Central memory CD8-positive, alpha-beta T cell (primary cell): ENCODE data around the gene RYR1.

Source experiments
- ATAC-seq: fragments of 150-1000 bp; cut with Tn5 transposase; replicated peaks from 2 replicates; pipeline ENCODE4 v1.10.0; 2022; ENCODE audit warnings: mild to moderate bottlenecking, moderate FRiP score, moderate number of reproducible peaks; ENCODE audit not compliant: poor library complexity, severe bottlenecking; ENCODE audit errors: extremely low read depth
- DNase-seq, 2 donors: peaks; one replicate each; pipeline ENCODE4 v3.0.0; 2021; ENCODE audit warnings: low spot score in 2 of 2
- H3K27ac Mint-ChIP-seq: one replicate; pipeline ENCODE4 v1.8.0; 2022; ENCODE audit warnings: low read depth, mild to moderate bottlenecking, moderate library complexity, mixed read lengths
- H3K27me3 Mint-ChIP-seq: one replicate; pipeline ENCODE4 v1.8.0; 2022; ENCODE audit warnings: mixed read lengths
- H3K36me3 Mint-ChIP-seq: one replicate; pipeline ENCODE4 v1.8.0; 2022; ENCODE audit warnings: mild to moderate bottlenecking, moderate library complexity, mixed read lengths; ENCODE audit not compliant: insufficient read depth
- H3K4me1 Mint-ChIP-seq: one replicate; pipeline ENCODE4 v1.8.0; 2022; ENCODE audit warnings: mixed read lengths
- H3K4me3 Mint-ChIP-seq: one replicate; pipeline ENCODE4 v1.8.0; 2022; ENCODE audit warnings: mild to moderate bottlenecking, moderate library complexity, mixed read lengths
- H3K9me3 Mint-ChIP-seq: one replicate; pipeline ENCODE4 v1.8.0; 2022; ENCODE audit warnings: mixed read lengths

The RYR1 gene

GRCh38 chr19:38389957-38390924 lies 43.2 kb upstream of the RYR1 start:
- H3K4me3 Mint-ChIP-seq: peak overlapping the region; percentile 79
- H3K4me1 Mint-ChIP-seq: peaks cover 26% of the 10 kb centered on the region
- peaks cover 10% of the 10 kb centered on the region for H3K36me3 Mint-ChIP-seq
- no peak for ATAC-seq
- H3K27ac Mint-ChIP-seq: no peak overlapping the region
- H3K27me3 Mint-ChIP-seq: peaks cover 6% of the 10 kb centered on the region
- no peaks in the 10 kb centered on the region for H3K9me3 Mint-ChIP-seq
- no peak for DNase-seq

GRCh38 chr19:38391911-38392464 lies 41.5 kb upstream of the RYR1 start:
- no peaks in the 10 kb centered on the region for H3K9me3 Mint-ChIP-seq
- peaks cover 12% of the 10 kb centered on the region for H3K27me3 Mint-ChIP-seq
- no peak overlapping the region for H3K4me3 Mint-ChIP-seq
- no peak overlapping the region for H3K27ac Mint-ChIP-seq
- peaks cover 9% of the 10 kb centered on the region for H3K36me3 Mint-ChIP-seq
- ATAC-seq (no peak), DNase-seq (no peak)
- H3K4me1 Mint-ChIP-seq: peaks cover 35% of the 10 kb centered on the region

- no peaks in the 10 kb centered on the region for H3K9me3 Mint-ChIP-seq
- no peak overlapping the region for H3K27ac Mint-ChIP-seq
- no peak for ATAC-seq
- H3K4me3 Mint-ChIP-seq: no peak overlapping the region
- DNase-seq: no peak
- H3K27me3 Mint-ChIP-seq: peaks cover 18% of the 10 kb centered on the region
- peaks cover 6% of the 10 kb centered on the region for H3K36me3 Mint-ChIP-seq
- H3K4me1 Mint-ChIP-seq: peaks cover 29% of the 10 kb centered on the region
Observed at GRCh38 chr19:38392707-38393308, 40.7 kb upstream of the RYR1 start.

GRCh38 chr19:38394488-38394887 lies 39.0 kb upstream of the RYR1 start:
- peaks cover 24% of the 10 kb centered on the region for H3K4me1 Mint-ChIP-seq
- no peaks in the 10 kb centered on the region for H3K9me3 Mint-ChIP-seq
- peak overlapping the region; percentile 37 for H3K27ac Mint-ChIP-seq
- H3K36me3 Mint-ChIP-seq: peaks cover 5% of the 10 kb centered on the region
- H3K4me3 Mint-ChIP-seq: peak overlapping the region; percentile 71
- DNase-seq: no peak
- ATAC-seq: no peak
- H3K27me3 Mint-ChIP-seq: peaks cover 24% of the 10 kb centered on the region

GRCh38 chr19:38395381-38396114 lies 37.9 kb upstream of the RYR1 start:
- Mint-ChIP-seq H3K9me3 (no peaks in the 10 kb centered on the region), H3K36me3 (peaks cover 5% of the 10 kb centered on the region), H3K4me3 (peak overlapping the region; percentile 71), H3K27me3 (peaks cover 34% of the 10 kb centered on the region), H3K27ac (no peak overlapping the region), H3K4me1 (peaks cover 18% of the 10 kb centered on the region)
- ATAC-seq: peak; percentile 77
- DNase-seq: no peak

- no peak for ATAC-seq
- no peaks in the 10 kb centered on the region for H3K9me3 Mint-ChIP-seq
- H3K4me3 Mint-ChIP-seq: no peak overlapping the region
- DNase-seq: no peak
- peaks cover 31% of the 10 kb centered on the region for H3K4me1 Mint-ChIP-seq
- peaks cover 14% of the 10 kb centered on the region for H3K36me3 Mint-ChIP-seq
- no peak overlapping the region for H3K27ac Mint-ChIP-seq
- H3K27me3 Mint-ChIP-seq: peaks cover 43% of the 10 kb centered on the region
Observed at GRCh38 chr19:38399081-38399480, 34.4 kb upstream of the RYR1 start.

- DNase-seq (no peak), ATAC-seq (no peak)
- H3K27ac Mint-ChIP-seq: no peak overlapping the region
- H3K4me3 Mint-ChIP-seq: no peak overlapping the region
- peaks cover 39% of the 10 kb centered on the region for H3K27me3 Mint-ChIP-seq
- peaks cover 30% of the 10 kb centered on the region for H3K4me1 Mint-ChIP-seq
- H3K9me3 Mint-ChIP-seq: no peaks in the 10 kb centered on the region
- H3K36me3 Mint-ChIP-seq: peaks cover 18% of the 10 kb centered on the region
Observed at GRCh38 chr19:38399537-38399936, 34.0 kb upstream of the RYR1 start.

- Mint-ChIP-seq H3K27me3 (peaks cover 39% of the 10 kb centered on the region), H3K4me1 (peaks cover 30% of the 10 kb centered on the region), H3K4me3 (no peak overlapping the region), H3K36me3 (peaks cover 16% of the 10 kb centered on the region), H3K9me3 (no peaks in the 10 kb centered on the region), H3K27ac (no peak overlapping the region)
- ATAC-seq: no peak
- no peak for DNase-seq
Observed at GRCh38 chr19:38400361-38400760, 33.1 kb upstream of the RYR1 start.

- Mint-ChIP-seq H3K27ac (no peak overlapping the region), H3K27me3 (peaks cover 39% of the 10 kb centered on the region), H3K36me3 (peaks cover 16% of the 10 kb centered on the region), H3K4me3 (no peak overlapping the region), H3K4me1 (peaks cover 29% of the 10 kb centered on the region), H3K9me3 (no peaks in the 10 kb centered on the region)
- DNase-seq (no peak), ATAC-seq (no peak)
Observed at GRCh38 chr19:38401148-38401547, 32.3 kb upstream of the RYR1 start.

GRCh38 chr19:38402623-38402966 lies 30.9 kb upstream of the RYR1 start:
- no peak for DNase-seq
- peaks cover 21% of the 10 kb centered on the region for H3K36me3 Mint-ChIP-seq
- H3K27me3 Mint-ChIP-seq: peaks cover 27% of the 10 kb centered on the region
- ATAC-seq: peak; percentile 0
- peaks cover 20% of the 10 kb centered on the region for H3K4me1 Mint-ChIP-seq
- H3K9me3 Mint-ChIP-seq: no peaks in the 10 kb centered on the region
- H3K4me3 Mint-ChIP-seq: peak overlapping the region; percentile 95
- H3K27ac Mint-ChIP-seq: peak overlapping the region; percentile 92

GRCh38 chr19:38402967-38403674 lies 30.4 kb upstream of the RYR1 start, which contains the start of gene FAM98C:
Gene FAM98C, plus strand, starts transcription at chr19:38403093. Its CDS starts 61 bp downstream, at chr19:38403154.
- DNase-seq (peak; percentile 96 to 98), ATAC-seq (peak; percentile 98)
- peaks cover 20% of the 10 kb centered on the region for H3K4me1 Mint-ChIP-seq
- H3K27me3 Mint-ChIP-seq: peaks cover 27% of the 10 kb centered on the region
- H3K9me3 Mint-ChIP-seq: no peaks in the 10 kb centered on the region
- peak within 1 kb of the TSS; percentile 92 for H3K27ac Mint-ChIP-seq
- peak within 1 kb of the TSS; percentile 95 for H3K4me3 Mint-ChIP-seq
- peaks cover 25% of the 10 kb centered on the region for H3K36me3 Mint-ChIP-seq

GRCh38 chr19:38404858-38405257 lies 28.6 kb upstream of the RYR1 start:
- DNase-seq: no peak
- H3K27me3 Mint-ChIP-seq: peaks cover 18% of the 10 kb centered on the region
- H3K4me3 Mint-ChIP-seq: peak overlapping the region; percentile 95
- H3K4me1 Mint-ChIP-seq: peaks cover 20% of the 10 kb centered on the region
- H3K27ac Mint-ChIP-seq: no peak overlapping the region
- ATAC-seq: no peak
- no peaks in the 10 kb centered on the region for H3K9me3 Mint-ChIP-seq
- peaks cover 30% of the 10 kb centered on the region for H3K36me3 Mint-ChIP-seq
